ENCODE data around the gene SYT1. TPM values are rescaled to one million over a fixed set of nuclear protein-coding genes. Genes with fewer than 3 reads are reported as not detected.

SYT1 gene
- total RNA-seq, 1 donor from 2014 or later, result 13.0 TPM

DNA sequence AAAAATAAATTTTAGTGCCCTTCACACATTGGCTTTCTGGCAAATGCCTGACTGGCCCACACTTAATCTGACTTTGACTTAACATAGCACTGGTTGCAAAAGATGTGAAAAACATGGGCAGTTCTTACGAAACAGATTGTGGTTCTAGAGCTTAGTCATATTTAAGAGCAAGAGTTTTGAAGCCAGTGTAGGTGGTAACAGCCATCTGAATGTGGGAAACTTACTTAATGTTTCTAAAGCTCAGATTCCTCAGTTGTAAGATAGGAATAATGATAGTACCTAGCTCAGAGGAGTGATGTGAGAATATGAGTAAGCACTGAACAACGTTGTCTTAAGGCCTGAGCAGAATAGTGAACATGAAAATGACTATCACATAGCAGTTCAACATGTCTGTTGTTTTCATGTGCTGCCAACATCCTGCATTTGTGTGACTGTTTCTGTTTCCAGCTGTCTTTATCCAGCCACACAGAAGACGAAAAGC, 262.7 kb downstream of the SYT1 start:
- no peak for DNase-seq (ENCODE audit: low spot score)
- no peaks in the 10 kb centered on the region for H3K36me3 Mint-ChIP-seq (ENCODE audit: low read depth, unreplicated experiment)
- peaks cover 14% of the 10 kb centered on the region for H3K4me1 Mint-ChIP-seq (ENCODE audit: unreplicated experiment)
- TF ChIP-seq, protein P1, sequence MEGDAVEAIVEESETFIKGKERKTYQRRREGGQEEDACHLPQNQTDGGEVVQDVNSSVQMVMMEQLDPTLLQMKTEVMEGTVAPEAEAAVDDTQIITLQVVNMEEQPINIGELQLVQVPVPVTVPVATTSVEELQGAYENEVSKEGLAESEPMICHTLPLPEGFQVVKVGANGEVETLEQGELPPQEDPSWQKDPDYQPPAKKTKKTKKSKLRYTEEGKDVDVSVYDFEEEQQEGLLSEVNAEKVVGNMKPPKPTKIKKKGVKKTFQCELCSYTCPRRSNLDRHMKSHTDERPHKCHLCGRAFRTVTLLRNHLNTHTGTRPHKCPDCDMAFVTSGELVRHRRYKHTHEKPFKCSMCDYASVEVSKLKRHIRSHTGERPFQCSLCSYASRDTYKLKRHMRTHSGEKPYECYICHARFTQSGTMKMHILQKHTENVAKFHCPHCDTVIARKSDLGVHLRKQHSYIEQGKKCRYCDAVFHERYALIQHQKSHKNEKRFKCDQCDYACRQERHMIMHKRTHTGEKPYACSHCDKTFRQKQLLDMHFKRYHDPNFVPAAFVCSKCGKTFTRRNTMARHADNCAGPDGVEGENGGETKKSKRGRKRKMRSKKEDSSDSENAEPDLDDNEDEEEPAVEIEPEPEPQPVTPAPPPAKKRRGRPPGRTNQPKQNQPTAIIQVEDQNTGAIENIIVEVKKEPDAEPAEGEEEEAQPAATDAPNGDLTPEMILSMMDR (IDR thresholded peaks at IDR 0.05; ENCODE audit: unreplicated experiment), result no peak
- H3K9me3 Mint-ChIP-seq (ENCODE audit: unreplicated experiment), result no peaks in the 10 kb centered on the region
- H3K27me3 Mint-ChIP-seq (ENCODE audit: unreplicated experiment), result peaks cover 4% of the 10 kb centered on the region
- peak overlapping the region; percentile 20 for H3K27ac Mint-ChIP-seq (ENCODE audit: unreplicated experiment)
- no peak overlapping the region for H3K4me3 Mint-ChIP-seq (ENCODE audit: unreplicated experiment)

GRCh38 chr12:79128956-79129355, 264.4 kb downstream of the SYT1 start:
- no peak overlapping the region for H3K27ac Mint-ChIP-seq (ENCODE audit: unreplicated experiment)
- peaks cover 14% of the 10 kb centered on the region for H3K4me1 Mint-ChIP-seq (ENCODE audit: unreplicated experiment)
- no peak overlapping the region for H3K4me3 Mint-ChIP-seq (ENCODE audit: unreplicated experiment)
- no peaks in the 10 kb centered on the region for H3K36me3 Mint-ChIP-seq (ENCODE audit: low read depth, unreplicated experiment)
- no peaks in the 10 kb centered on the region for H3K9me3 Mint-ChIP-seq (ENCODE audit: unreplicated experiment)
- DNase-seq (ENCODE audit: low spot score), result no peak
- TF ChIP-seq, protein P1 (IDR thresholded peaks at IDR 0.05; ENCODE audit: unreplicated experiment), result no peak
- peaks cover 6% of the 10 kb centered on the region for H3K27me3 Mint-ChIP-seq (ENCODE audit: unreplicated experiment)

DNA sequence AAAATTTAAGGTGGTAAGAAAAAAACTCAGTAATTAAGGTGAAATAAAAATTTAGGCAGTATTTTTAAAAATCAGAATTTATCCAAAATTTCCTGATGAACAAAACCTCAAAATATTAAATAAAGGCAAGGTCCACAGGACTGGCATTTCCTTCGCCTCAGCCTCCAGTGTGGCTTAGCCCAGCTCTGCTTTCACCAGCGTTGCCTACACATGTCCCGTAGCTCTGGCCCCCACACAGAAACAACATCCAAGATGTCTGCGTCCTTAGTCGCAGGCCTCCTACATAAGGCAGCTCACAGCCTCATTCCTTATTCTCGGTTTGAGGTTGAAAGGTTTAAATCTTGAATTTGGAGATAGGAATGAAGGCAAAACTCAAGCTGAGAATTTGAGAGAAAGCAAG, 274.3 kb downstream of the SYT1 start:
- no peak overlapping the region for H3K4me3 Mint-ChIP-seq (ENCODE audit: unreplicated experiment)
- no peaks in the 10 kb centered on the region for H3K4me1 Mint-ChIP-seq (ENCODE audit: unreplicated experiment)
- no peaks in the 10 kb centered on the region for H3K27me3 Mint-ChIP-seq (ENCODE audit: unreplicated experiment)
- no peak for DNase-seq (ENCODE audit: low spot score)
- TF ChIP-seq, protein P1 (IDR thresholded peaks at IDR 0.05; ENCODE audit: unreplicated experiment), result no peak
- no peaks in the 10 kb centered on the region for H3K9me3 Mint-ChIP-seq (ENCODE audit: unreplicated experiment)
- no peak overlapping the region for H3K27ac Mint-ChIP-seq (ENCODE audit: unreplicated experiment)
- H3K36me3 Mint-ChIP-seq (ENCODE audit: low read depth, unreplicated experiment), result no peaks in the 10 kb centered on the region

GRCh38 chr12:79140711-79141110, 276.1 kb downstream of the SYT1 start:
- TF ChIP-seq, protein P1 (IDR thresholded peaks at IDR 0.05; ENCODE audit: unreplicated experiment), result no peak
- no peak overlapping the region for H3K27ac Mint-ChIP-seq (ENCODE audit: unreplicated experiment)

DNA sequence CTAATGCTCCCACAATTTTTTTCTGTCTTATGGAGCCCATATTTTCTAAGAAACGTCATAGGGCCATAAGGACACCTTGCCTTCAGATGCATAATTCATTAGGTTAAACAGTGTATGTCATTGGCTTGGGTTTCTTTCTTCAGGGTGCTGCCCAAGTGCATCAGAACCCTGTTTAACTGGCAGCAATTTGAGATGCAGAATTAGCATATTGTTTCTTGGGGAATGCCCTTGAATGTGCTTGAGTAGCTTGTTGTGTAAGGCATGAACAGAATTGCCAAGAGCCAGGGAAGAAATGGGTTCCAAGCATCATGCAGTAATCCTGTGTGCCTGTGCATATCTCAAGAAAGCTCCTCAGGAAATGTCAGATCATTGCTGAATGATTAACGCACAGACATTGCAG, 277.2 kb downstream of the SYT1 start:
- H3K27ac Mint-ChIP-seq (ENCODE audit: unreplicated experiment), result no peak overlapping the region
- no peak overlapping the region for H3K4me3 Mint-ChIP-seq (ENCODE audit: unreplicated experiment)
- no peaks in the 10 kb centered on the region for H3K9me3 Mint-ChIP-seq (ENCODE audit: unreplicated experiment)
- DNase-seq (ENCODE audit: low spot score), result no peak
- no peaks in the 10 kb centered on the region for H3K27me3 Mint-ChIP-seq (ENCODE audit: unreplicated experiment)
- no peaks in the 10 kb centered on the region for H3K4me1 Mint-ChIP-seq (ENCODE audit: unreplicated experiment)
- no peaks in the 10 kb centered on the region for H3K36me3 Mint-ChIP-seq (ENCODE audit: low read depth, unreplicated experiment)
- TF ChIP-seq, protein P1 (IDR thresholded peaks at IDR 0.05; ENCODE audit: unreplicated experiment), result no peak

More at GRCh38 chr12:79140711-79141110, 276.1 kb downstream of the SYT1 start:
- no peak for DNase-seq (ENCODE audit: low spot score)
- Mint-ChIP-seq H3K4me3 (ENCODE audit: unreplicated experiment) (no peak overlapping the region), H3K9me3 (ENCODE audit: unreplicated experiment) (no peaks in the 10 kb centered on the region), H3K36me3 (ENCODE audit: low read depth, unreplicated experiment) (no peaks in the 10 kb centered on the region), H3K4me1 (ENCODE audit: unreplicated experiment) (no peaks in the 10 kb centered on the region), H3K27me3 (ENCODE audit: unreplicated experiment) (no peaks in the 10 kb centered on the region)
